ENCODE data around the gene IFT81. TPM values are rescaled to one million over a fixed set of nuclear protein-coding genes. Genes with fewer than 3 reads are reported as not detected.
"Not testable (repeated sequence)": the region's sequence is repeated elsewhere in the genome, so short reads cannot be mapped to it uniquely, and the experiment has no call there.

IFT81 gene
- total RNA-seq, 2 experiments from 2014 or later: 1.7 to 2.2 TPM

DNA sequence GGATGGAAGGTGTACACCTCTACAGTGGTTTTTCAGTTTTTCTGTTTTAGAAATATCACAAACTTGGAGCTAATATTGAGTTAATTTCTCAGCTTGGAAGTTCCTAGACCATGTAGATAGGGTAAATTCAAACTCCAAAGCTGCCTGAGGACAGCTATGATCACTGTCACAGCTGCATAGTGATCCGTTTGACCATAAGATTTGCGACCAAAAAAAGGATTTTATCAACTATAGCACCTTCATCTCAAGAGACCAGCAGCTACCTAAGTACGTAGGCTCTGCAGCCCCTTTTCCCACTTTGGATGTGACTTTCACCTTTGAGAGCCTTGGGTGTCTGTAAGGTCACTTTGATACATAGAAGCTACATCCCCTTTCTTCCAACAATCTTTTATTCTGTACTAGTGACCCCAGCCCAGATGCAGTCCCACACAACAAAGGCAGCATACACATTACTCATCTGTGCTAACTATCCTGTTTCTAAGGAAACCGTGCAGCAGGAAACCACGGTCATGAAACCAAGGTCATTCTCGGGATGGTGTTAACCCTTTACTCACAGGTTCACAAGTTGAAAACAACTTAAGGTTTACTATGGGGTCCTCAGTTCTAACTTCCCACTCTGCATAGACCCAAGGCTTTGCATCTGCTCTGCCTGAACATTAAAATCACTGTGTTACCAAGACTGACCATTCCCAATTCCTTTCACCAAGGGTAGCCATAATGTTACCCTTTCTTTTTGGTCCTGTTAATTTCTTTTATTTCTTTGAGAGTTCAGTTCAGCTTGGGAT is 75.4 kb downstream of the IFT81 start:
- DNase-seq: peak; percentile 17
- Mint-ChIP-seq H3K27ac (no peak overlapping the region), H3K27me3 (ENCODE audit: low read depth) (no peaks in the 10 kb centered on the region), H3K36me3 (ENCODE audit: low read depth) (no peaks in the 10 kb centered on the region), H3K4me3 (no peak overlapping the region), H3K4me1 (ENCODE audit: low read depth) (peaks cover 7% of the 10 kb centered on the region), H3K9me3 (no peaks in the 10 kb centered on the region)
- CTCF ChIA-PET: no interaction called here
- intact Hi-C loops (cut with micrococcal nuclease): no loop called here

DNA sequence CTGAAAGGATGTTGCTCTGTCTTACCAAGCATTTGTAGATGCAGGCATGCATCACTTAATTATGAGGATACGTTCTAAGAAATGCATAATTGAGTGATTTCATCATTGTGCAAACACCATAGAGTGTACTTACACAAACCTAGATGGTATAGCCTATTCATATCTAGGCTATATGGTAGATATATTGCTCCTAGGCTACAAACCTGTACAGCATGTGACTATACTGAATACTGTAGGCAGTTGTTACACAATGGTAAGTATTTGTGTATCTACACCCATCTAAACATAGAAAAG is 75.9 kb downstream of the IFT81 start:
- CTCF ChIA-PET: no interaction called here
- H3K36me3 Mint-ChIP-seq (ENCODE audit: low read depth): no peaks in the 10 kb centered on the region
- intact Hi-C loops (cut with micrococcal nuclease): no loop called here

DNA sequence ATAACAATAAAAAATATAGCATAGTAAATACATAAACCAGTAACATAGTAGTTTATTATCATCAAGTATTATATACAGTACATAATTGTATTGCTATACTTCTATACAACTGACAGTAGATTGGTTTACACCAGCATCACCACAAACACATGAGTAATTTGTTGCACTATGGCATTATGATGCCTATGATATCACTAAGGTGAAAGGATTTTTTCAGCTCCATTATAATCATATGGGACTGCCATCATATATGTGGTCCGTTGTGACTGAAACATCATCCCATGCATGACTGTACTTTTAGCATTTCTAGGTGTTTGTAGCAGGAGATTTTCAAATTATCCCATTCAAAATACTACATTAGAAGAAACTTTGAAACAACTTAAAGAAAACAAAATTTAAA is 77.8 kb downstream of the IFT81 start:
- no peaks in the 10 kb centered on the region for H3K27me3 Mint-ChIP-seq (ENCODE audit: low read depth)
- peaks cover 7% of the 10 kb centered on the region for H3K4me1 Mint-ChIP-seq (ENCODE audit: low read depth)
- DNase-seq: no peak
- H3K27ac Mint-ChIP-seq: no peak overlapping the region
- no peaks in the 10 kb centered on the region for H3K36me3 Mint-ChIP-seq (ENCODE audit: low read depth)
- H3K4me3 Mint-ChIP-seq: no peak overlapping the region
- no peaks in the 10 kb centered on the region for H3K9me3 Mint-ChIP-seq
- CTCF ChIA-PET: no interaction called here
- intact Hi-C loops (cut with micrococcal nuclease): no loop called here

More for the DNA sequence above, 75.9 kb downstream of the IFT81 start:
- Mint-ChIP-seq H3K27ac (no peak overlapping the region), H3K9me3 (no peaks in the 10 kb centered on the region), H3K4me3 (no peak overlapping the region), H3K27me3 (ENCODE audit: low read depth) (no peaks in the 10 kb centered on the region), H3K4me1 (ENCODE audit: low read depth) (peaks cover 7% of the 10 kb centered on the region)
- no peak for DNase-seq

DNA sequence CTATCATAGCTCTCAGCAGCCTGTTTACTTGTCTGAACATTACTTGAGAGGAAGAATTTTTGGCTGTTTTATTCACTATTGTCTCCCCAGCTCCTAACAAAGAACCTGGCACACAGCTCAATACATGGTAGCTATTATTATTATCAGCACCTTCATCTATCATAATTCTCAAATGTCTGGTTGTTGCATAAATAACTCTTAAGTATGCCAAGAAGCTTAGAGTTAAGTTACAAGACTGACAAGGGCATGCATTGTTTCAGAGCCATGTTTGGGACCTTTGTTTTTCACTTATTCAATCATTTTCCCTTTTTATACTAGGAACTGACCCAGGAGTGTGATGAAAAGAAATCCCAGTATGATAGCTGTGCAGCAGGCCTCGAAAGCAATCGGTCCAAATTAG is 79.4 kb downstream of the IFT81 start:
- H3K4me1 Mint-ChIP-seq (ENCODE audit: low read depth): peaks cover 7% of the 10 kb centered on the region
- CTCF ChIA-PET: no interaction called here
- no peak for DNase-seq
- no peak overlapping the region for H3K4me3 Mint-ChIP-seq
- no peak overlapping the region for H3K27ac Mint-ChIP-seq
- no peaks in the 10 kb centered on the region for H3K36me3 Mint-ChIP-seq (ENCODE audit: low read depth)
- intact Hi-C loops (cut with micrococcal nuclease): no loop called here
- no peaks in the 10 kb centered on the region for H3K27me3 Mint-ChIP-seq (ENCODE audit: low read depth)
- no peaks in the 10 kb centered on the region for H3K9me3 Mint-ChIP-seq

DNA sequence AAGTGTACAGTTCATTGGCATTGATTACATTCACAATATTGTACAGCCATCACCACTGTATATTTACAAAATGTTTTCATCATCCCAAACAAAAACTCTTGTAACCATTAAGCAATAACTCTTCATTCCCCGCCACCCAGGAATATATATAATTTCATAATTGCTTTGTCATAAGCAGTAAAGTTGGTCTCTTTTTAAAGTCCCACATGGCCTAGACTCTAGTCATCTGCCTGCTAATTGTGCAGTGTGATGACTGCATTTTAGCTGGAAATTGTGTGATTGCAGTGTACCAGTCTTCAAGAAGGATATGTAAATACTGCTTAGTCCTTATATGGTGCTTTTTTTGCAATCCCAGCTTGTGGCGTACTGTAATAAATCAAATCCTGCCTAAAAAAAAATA is 81.8 kb downstream of the IFT81 start:
- Mint-ChIP-seq H3K9me3 (no peaks in the 10 kb centered on the region), H3K27ac (no peak overlapping the region), H3K36me3 (ENCODE audit: low read depth) (no peaks in the 10 kb centered on the region), H3K4me1 (ENCODE audit: low read depth) (no peaks in the 10 kb centered on the region), H3K4me3 (no peak overlapping the region), H3K27me3 (ENCODE audit: low read depth) (no peaks in the 10 kb centered on the region)
- CTCF ChIA-PET: no interaction called here
- DNase-seq: no peak
- intact Hi-C loops (cut with micrococcal nuclease): no loop called here

DNA sequence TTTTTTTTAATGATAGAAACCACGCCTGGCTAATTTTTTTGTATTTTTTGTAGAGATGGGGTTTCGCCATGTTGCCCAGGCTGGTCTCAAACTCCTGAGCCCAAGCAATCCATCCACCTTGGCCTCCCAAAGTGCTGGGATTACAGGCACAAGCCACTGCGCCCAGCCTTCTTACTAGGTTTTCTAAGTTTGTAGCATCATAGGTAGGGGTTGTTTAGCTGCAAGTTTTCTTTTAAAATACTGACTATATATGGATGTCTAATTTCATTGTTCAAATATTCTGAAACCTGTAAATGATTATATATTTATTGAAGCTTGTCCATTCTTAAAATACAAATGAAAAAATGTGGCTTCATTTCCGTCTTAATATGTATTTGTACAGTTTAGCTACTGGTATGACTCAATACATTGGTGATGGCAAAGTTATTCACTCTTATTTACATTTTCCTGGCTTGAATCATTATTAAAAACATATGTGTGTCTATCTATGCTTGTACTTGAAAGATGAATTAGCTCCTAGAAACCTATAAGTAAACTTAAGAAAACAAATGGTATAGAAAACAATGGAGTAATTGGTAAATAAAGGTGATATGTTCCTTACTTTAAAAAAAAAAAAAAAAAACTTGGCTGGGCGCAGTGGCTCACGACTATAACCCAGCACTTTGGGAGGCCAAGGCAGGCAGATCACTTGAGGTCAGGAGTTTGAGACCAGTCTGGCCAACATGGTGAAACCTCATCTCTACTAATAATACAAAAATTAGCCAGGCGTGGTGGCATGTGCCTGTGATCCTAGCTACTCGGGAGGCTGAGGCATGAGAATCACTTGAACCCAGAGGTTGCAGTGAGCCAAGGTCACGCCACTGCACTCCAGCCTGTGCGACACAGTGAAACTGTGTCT is 87.7 kb downstream of the IFT81 start:
- intact Hi-C loops (cut with micrococcal nuclease); H3K4me3 Mint-ChIP-seq; H3K36me3 Mint-ChIP-seq (ENCODE audit: low read depth); H3K9me3 Mint-ChIP-seq; DNase-seq; CTCF ChIA-PET; H3K4me1 Mint-ChIP-seq (ENCODE audit: low read depth); H3K27me3 Mint-ChIP-seq (ENCODE audit: low read depth); H3K27ac Mint-ChIP-seq: not testable (repeated sequence)

DNA sequence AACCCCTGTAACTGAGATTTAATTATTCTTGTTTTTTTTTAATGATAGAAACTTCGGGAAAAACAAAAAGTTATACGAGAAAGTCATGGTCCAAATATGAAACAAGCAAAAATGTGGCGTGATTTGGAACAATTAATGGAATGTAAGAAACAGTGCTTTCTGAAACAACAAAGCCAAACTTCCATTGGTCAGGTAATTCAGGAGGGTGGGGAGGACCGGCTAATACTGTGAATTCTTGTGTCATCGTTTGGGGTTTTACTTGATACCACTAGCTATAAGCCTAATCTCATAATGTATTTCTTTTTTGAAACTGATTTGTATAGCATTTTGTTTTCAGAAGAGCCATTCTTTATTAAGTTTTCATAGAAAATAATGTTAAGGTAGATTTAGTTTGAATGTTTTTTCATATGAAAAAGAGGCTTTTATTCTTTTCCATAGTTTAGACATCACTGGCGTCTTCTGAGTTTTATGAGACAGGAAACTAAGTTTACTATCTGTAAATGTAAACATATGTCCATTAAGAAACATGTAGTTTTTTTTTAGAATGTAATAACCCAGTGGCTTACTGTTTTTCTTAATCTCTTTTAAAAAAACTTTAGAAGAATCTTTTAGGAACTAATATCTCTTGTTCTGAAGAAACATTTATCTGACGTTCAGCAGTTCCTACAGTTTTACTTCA is 94.0 kb downstream of the IFT81 start:
- DNase-seq: no peak
- Mint-ChIP-seq H3K4me3 (no peak overlapping the region), H3K4me1 (ENCODE audit: low read depth) (no peaks in the 10 kb centered on the region), H3K9me3 (peaks cover 2% of the 10 kb centered on the region), H3K27ac (no peak overlapping the region), H3K36me3 (ENCODE audit: low read depth) (no peaks in the 10 kb centered on the region), H3K27me3 (ENCODE audit: low read depth) (no peaks in the 10 kb centered on the region)
- CTCF ChIA-PET: no interaction called here
- intact Hi-C loops (cut with micrococcal nuclease): no loop called here

DNA sequence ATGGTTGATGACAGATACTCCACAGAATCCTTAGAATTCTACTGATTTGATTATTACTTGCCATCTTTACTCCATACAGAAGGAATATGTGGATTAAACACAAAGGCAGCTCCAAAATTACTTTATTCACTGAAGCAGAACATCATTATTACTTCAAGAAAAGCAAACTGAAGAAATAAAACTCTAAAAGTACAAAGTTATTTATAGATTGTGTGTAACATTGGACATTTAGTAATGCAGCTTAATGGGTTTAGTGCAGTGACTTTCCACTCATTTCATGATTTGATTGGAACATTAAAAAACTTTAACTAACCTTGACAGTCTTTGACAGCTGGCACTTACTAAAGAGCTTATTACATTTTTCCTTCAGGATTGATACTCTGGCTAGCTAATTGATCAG is 97.9 kb downstream of the IFT81 start:
- Mint-ChIP-seq H3K9me3 (no peaks in the 10 kb centered on the region), H3K27ac (no peak overlapping the region), H3K4me1 (ENCODE audit: low read depth) (no peaks in the 10 kb centered on the region), H3K27me3 (ENCODE audit: low read depth) (no peaks in the 10 kb centered on the region), H3K36me3 (ENCODE audit: low read depth) (no peaks in the 10 kb centered on the region), H3K4me3 (no peak overlapping the region)
- CTCF ChIA-PET: no interaction called here
- DNase-seq: no peak
- intact Hi-C loops (cut with micrococcal nuclease): no loop called here

DNA sequence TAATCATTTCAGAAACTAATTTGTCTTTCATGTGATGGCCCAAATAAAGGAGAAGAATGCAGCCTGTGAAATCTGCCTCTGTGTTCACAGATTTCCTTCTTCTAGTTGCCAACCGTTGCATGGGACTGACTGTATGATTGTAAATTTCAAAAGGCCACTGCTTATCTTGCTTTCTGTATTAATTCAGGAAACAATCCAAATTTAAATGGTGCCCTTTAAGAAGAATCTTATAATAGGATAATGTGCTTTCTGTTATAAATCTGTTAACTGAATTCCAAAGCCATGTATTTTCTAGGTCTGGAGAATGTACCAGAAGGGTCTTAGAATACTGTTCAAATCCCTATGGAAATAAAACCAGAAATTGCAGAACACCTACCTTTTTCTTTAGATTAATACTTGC is 98.3 kb downstream of the IFT81 start:
- intact Hi-C loops (cut with micrococcal nuclease): no loop called here
- Mint-ChIP-seq H3K4me3 (no peak overlapping the region), H3K27ac (no peak overlapping the region), H3K4me1 (ENCODE audit: low read depth) (no peaks in the 10 kb centered on the region), H3K9me3 (no peaks in the 10 kb centered on the region), H3K36me3 (ENCODE audit: low read depth) (no peaks in the 10 kb centered on the region), H3K27me3 (ENCODE audit: low read depth) (no peaks in the 10 kb centered on the region)
- CTCF ChIA-PET: no interaction called here
- DNase-seq: no peak

DNA sequence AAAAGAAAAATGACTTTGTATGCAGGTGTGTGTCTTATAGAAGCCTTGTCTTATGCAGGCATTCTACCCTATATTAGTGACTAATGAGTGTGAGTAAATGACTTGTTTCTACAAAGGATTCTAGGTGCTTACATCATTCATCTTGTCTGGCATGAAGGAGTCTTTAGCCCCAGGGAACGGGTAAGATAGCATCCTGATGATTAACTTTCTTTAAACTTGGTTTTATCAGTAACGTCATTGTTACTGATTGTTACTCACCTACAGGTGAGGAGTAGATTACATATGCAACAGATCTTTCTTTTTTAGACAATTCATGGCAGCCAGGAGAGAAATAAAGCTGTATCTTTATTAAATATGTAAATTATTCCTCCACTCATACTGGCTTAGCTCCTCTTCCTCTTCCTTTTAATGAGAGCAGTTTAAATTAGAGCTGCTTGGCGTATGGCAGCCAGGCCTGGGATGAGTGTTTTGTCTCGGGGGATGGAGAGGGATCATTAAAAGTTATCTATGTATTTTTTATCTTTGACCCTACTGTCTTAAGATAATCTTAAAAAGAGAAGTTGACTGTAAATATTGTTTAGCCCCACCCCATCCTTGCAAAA is 99.7 kb downstream of the IFT81 start:
- Mint-ChIP-seq H3K27me3 (ENCODE audit: low read depth) (peaks cover 4% of the 10 kb centered on the region), H3K4me3 (no peak overlapping the region), H3K9me3 (no peaks in the 10 kb centered on the region), H3K27ac (no peak overlapping the region), H3K4me1 (ENCODE audit: low read depth) (no peaks in the 10 kb centered on the region), H3K36me3 (ENCODE audit: low read depth) (no peaks in the 10 kb centered on the region)
- intact Hi-C loops (cut with micrococcal nuclease): no loop called here
- no peak for DNase-seq
- CTCF ChIA-PET: interaction anchor here (1.1 kb wide), 1 partner anchor 11 kb away, joined by 3 read pairs; no protein-coding TSS in a partner anchor

DNA sequence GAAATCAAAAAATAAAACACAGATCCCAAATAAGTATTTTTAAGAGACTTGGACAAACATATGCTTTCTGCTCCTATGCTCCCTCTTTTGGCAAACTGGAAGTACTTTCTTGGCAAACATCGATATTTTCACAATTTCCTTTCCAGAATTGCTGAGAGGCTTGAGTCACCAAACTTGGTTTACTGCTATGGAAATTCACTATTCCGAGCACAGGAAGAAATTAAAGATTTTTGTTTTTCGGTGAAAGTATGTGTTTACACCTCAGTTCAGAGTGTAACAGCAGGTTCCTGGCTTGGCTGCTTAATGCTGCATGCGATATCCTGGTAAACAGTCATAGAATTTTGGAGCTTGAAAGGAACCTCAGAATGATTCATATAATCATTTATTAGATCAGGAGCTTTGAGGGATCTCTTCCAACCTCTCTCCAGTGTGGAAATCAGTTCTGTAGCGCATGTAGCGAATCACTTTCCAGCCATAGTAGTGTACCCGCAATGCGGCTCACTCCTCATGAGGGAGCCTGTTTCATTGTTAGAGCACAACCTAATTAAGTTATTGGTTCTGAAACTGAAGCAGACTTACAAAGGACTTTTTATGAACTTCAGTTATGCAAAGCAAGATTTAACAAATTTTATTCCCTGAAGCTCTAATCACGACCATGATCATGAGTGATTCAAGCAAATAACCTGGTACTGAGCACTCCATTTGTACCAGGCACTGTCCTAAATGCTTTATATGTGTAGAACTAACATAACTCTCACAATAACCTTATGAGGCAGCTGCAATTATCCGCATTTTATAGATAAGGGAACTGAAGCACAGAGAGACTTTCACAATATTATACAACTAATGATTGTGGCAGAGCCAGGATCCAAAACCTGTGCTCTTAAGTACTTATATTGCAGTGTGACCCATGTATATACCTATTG is 100.5 kb downstream of the IFT81 start:
- no peak overlapping the region for H3K4me3 Mint-ChIP-seq
- intact Hi-C loops (cut with micrococcal nuclease): no loop called here
- no peaks in the 10 kb centered on the region for H3K36me3 Mint-ChIP-seq (ENCODE audit: low read depth)
- no peak for DNase-seq
- CTCF ChIA-PET: no interaction called here
- H3K27me3 Mint-ChIP-seq (ENCODE audit: low read depth): peaks cover 4% of the 10 kb centered on the region
- H3K9me3 Mint-ChIP-seq: no peaks in the 10 kb centered on the region
- no peaks in the 10 kb centered on the region for H3K4me1 Mint-ChIP-seq (ENCODE audit: low read depth)
- H3K27ac Mint-ChIP-seq: no peak overlapping the region

DNA sequence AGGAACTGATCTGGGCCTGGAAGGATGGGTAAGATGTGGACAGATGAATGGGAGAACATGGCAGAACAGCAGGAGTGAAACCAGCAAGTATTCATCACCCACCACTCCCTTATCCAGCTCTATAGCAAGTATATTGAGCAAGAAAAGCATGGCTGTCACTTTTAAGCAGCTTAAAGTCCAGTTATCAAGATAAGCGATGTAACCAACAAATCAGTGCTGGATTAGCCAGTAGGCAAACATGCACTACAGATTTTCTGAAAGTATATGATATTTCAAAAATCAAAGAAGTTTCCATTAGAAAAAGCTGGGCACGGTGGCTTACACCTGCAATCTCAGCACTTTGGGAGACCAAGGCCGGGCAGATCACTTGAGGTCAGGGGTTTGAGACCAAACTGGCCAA is 103.0 kb downstream of the IFT81 start:
- Mint-ChIP-seq H3K27me3 (ENCODE audit: low read depth) (peaks cover 4% of the 10 kb centered on the region), H3K4me3 (no peak overlapping the region), H3K36me3 (ENCODE audit: low read depth) (no peaks in the 10 kb centered on the region), H3K4me1 (ENCODE audit: low read depth) (no peaks in the 10 kb centered on the region), H3K27ac (no peak overlapping the region), H3K9me3 (no peaks in the 10 kb centered on the region)
- CTCF ChIA-PET: interaction anchor here (0.6 kb wide), 1 partner anchor 338 kb away, joined by 6 read pairs; no protein-coding TSS in a partner anchor
- DNase-seq: no peak
- intact Hi-C loops (cut with micrococcal nuclease): no loop called here

Data from activated naive CD4-positive, alpha-beta T cell treated with anti-CD3 and anti-CD28 coated beads for 36 hours (primary cell).